GM21786 (cell line): ENCODE results near the gene TGDS.
"Not testable (repeated sequence)": the region's sequence is repeated elsewhere in the genome, so short reads cannot be mapped to it uniquely, and the experiment has no call there.

Experiments used
- ATAC-seq: cut with Tn5 transposase; IDR thresholded peaks from one replicate; pipeline ENCODE4 v1.9.1; 2021; ENCODE audit not compliant: unreplicated experiment

The TGDS gene, protein sequence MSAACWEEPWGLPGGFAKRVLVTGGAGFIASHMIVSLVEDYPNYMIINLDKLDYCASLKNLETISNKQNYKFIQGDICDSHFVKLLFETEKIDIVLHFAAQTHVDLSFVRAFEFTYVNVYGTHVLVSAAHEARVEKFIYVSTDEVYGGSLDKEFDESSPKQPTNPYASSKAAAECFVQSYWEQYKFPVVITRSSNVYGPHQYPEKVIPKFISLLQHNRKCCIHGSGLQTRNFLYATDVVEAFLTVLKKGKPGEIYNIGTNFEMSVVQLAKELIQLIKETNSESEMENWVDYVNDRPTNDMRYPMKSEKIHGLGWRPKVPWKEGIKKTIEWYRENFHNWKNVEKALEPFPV

DNA sequence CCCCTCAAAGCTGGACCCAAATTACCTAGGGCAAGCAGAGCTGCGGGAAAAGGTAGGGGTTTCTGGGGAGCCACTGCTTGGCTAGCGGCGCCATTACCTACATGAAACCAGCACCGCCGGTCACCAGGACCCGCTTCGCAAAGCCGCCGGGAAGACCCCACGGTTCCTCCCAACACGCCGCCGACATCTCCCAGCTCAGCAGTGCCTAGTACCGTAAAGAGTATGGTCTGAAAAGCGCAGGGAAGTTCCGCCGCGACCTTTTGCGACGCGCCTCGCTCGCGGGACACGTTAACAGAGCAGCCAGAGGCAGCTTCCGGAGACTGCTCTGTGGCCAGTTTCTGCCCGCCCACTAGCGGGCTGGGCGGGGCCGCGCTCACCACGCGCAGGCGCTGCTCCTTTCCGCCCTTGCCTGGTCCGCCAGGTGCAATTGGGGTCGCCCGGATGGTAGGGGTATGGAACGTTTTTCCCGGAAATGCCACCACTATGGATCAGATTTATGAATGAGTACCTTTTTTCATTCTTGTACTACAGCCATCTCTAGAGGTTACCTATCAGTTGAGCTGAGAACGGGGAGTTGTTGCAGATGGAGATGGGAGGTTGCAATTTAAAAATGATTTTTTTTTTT, at the start of gene TGDS:
TGDS (minus strand) TSS at position 203 of the 625 bp plus-strand sequence; CDS start at position 187, 16 bp downstream.
- ATAC-seq = peak; percentile 97

DNA sequence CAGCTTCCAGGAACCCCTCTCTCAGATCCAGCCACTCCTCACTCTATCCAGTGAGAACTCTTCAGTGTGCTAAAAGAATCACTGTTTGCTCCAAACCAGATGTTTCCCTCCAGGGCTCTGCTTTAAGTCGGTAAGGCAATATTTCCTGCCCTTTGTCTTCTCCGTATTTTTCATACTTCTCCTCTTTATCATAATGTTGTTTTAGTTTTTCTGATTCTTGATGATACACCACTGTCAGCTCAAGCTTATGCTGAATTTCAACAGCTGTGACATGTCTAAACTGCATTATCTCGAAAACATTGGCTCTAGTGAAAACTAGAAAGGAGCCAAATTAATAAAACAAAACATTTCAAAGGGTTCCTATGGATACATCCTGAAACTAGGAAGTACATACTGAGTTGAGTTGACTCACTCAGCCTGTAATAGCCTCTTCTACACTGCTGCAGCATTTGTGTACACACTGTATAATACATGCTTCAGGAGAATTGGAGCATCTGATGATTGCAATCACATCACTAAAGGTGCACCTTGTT, 45.5 kb upstream of the TGDS start:
- ATAC-seq = no peak

DNA sequence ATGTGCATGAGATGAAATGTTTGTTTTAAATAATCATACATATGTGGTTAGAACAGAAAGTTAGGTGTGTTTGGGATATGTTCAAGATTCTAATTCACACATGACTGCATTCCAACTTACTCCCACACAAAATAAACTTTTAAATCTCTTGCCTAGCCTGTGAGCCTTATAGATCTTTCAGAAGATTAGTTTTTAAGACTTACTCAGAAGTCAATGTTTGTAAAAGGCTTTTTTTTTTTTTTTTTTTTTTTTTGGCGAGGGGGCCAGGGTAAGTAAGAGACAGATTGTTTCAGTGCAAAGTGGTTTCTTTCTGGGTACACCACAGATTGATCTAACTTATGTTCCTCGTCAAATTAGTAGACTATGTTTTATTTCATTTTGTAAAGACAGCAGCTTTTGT, 44.8 kb upstream of the TGDS start:
- no peak for ATAC-seq

GRCh38 chr13:94637677-94638076, 41.7 kb upstream of the TGDS start:
- not testable (repeated sequence) for ATAC-seq

DNA sequence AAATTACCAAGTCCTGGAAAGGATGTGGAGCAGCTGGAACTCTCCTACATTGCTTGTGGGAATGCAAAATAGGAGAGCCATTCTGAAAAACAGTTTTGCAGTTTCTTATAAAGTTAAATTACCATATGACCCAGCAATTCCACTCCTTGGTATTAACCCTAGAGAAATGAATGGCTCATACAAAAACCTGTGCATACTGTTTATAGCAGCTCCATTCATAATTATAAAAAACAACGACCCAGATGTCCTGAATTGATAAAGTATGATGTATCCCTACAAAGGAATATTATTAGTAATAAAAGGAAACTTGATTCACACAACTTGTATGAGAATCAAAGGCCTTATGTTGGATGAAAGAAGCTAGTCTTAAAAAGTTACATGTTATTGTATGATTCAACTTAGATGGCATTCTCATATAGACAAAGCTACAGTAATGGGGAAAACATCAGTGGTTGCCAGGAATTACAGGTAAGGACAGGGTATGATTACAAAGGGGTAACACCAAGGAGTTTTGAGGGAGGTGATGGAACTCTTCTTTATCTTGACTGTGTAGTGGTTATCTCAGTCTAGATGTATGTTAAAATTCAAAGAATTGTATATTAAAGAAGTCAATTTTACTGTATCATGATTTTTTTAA, 41.1 kb upstream of the TGDS start:
- no peak for ATAC-seq

GRCh38 chr13:94636096-94636495, 40.1 kb upstream of the TGDS start:
- not testable (repeated sequence) for ATAC-seq

- no peak for ATAC-seq
These were observed 36.5 kb upstream of the TGDS start for GRCh38 chr13:94632226-94632980.

DNA sequence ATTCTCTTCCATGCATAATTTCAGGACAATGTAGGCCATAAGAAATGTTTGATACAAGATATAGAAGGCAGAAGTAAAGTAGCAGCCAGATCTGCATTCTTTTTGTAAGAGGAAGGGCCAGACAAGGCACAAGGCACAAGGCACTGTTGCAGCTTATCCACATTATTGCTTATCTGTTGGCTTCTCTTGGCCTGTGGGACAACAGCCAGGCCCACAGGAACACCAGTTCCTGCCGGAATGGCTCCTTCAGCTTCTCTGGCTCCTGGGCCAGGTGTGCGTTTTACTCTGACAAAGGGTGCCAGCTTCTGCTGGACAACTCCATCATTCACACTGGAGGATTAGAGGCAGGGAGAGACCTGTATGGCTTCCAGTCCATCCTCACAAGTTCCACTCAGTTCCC, 34.9 kb upstream of the TGDS start:
- ATAC-seq = no peak

GRCh38 chr13:94623316-94623715, 27.4 kb upstream of the TGDS start:
- ATAC-seq = no peak

GRCh38 chr13:94622344-94622743, 26.4 kb upstream of the TGDS start:
- no peak for ATAC-seq

DNA sequence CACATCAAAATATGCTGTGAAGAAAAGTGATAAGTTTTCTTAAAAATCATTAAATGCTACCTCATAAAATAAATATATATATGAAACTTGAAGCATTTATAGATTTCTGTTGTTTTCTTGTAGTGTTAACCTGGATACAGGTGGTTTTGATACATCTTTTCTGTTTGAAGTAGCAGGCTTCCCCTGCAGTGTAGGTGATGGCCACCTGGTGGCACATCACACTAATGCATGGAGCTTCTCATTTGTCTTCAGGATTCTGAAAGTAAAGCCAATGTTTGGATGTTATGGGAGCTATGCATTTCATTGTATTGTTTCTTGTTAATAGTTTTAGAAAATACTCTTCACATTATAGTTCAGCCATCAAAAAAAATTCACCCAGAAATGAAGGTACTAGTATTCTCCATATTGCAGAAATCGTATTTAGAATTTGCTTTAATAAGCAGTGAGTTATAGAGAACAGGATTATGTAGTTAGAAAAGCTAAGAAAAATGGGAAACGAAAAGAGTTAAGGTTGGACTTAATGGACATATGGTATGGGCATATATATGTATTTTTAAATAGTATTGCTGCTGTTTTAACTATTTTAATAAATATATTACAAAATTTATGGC, 24.4 kb upstream of the TGDS start:
- peak; percentile 69 for ATAC-seq

GRCh38 chr13:94617389-94618000, 21.5 kb upstream of the TGDS start:
- ATAC-seq = peak; percentile 65

DNA sequence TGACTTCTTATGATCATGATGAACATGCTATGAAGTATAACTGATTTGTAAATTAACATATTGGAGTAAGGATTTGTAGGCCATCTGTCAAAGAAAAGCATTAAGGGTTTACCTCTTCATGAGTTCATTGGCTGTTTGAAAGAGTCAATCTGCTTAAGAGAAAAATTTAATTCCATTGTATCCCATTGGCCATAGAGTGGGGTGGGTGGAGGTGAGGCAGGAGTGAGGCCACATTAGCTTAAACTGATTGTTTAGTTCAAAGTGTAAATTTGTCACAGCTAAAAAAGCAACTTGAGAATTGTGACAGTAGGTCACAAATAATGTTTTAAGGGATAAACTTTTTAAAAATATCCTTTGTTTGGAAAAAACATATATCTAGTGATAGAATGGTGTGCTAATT, 17.1 kb upstream of the TGDS start:
- ATAC-seq = no peak

- no peak for ATAC-seq
These were observed 16.1 kb upstream of the TGDS start for GRCh38 chr13:94612050-94612449.

DNA sequence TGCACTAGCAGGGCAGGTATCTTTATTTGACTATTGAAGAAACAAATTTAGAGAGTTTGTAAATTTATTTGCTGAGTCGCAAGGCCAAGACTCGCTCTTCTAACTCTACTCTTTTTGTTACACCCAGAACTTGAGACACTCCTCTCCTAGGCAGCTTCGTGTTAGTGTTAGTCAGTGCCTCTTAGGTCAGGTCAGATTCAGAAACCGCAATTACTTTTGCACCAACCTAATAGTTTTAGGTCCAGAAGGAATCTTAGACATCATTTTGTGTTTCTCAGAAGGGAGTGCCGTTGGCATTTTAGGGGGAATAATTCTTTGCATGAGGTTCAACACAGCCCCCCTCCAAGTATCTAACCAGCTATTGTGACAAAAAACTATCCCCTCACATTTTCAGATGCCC, 14.5 kb upstream of the TGDS start:
- ATAC-seq = no peak

DNA sequence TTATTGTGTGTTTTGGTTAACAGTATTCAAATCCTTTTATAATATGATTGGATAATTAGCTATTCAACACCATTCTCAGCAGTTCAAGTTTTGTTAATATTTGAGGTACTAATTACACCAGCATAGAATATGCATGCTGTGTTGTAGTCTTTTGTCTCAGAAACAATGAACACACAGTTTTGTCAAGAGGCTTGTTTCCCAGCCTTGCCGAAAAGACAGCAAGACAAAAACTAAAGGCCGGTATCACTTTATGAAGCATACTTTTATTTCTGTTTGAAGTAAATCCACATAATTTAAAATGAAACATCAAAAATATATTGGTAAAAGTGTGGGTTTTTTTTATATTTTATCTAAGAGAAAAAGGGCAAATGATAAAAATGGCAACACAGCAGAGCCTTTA, 13.2 kb upstream of the TGDS start:
- no peak for ATAC-seq

GRCh38 chr13:94608586-94608985, 12.6 kb upstream of the TGDS start:
- ATAC-seq = no peak

DNA sequence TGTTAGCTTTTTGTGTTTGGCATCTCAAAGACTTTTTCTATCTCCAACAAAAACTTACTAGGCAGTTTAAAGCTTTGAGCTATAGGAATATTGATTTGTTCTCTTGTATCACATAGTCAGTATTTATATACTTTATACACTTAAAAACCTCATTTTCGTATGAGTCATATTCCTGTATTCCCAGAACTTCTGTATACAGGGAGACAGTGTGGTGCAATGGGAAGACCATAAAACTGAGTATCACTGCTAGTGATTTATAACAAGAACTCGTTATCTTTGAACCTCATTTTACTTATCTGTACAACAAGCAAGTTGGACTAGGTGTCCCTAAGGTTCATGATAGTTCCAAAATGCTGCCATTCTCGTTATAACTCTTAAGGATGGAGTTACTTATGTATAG, 12.0 kb upstream of the TGDS start:
- no peak for ATAC-seq

- ATAC-seq = no peak
These were observed 11.1 kb upstream of the TGDS start for GRCh38 chr13:94607056-94607455.

- no peak for ATAC-seq
These were observed 6.5 kb upstream of the TGDS start for GRCh38 chr13:94602467-94602866.
